Activated CD8-positive, alpha-beta T cell treated with anti-CD3 and anti-CD28 coated beads for 36 hours (primary cell): ENCODE data around the gene IPP. TPM values are rescaled to one million over a fixed set of nuclear protein-coding genes. Genes with fewer than 3 reads are reported as not detected.
A peak's percentile ranks its signal among the peaks of the same experiment; 100 is the strongest.

Source experiments
- ATAC-seq: fragments of 200-7000 bp; cut with Tn5 transposase; one replicate; pipeline ENCODE4 v1.10.0; 2021; ENCODE audit warnings: mild to moderate bottlenecking, moderate library complexity
- CTCF ChIA-PET: fragments of 350-600 bp; sonication (Branson Sonifier 250); formaldehyde crosslinking; loops from one replicate; lab custom pipeline; 2021; ENCODE audit warnings: antibody characterized with exemption; lab: Charles Lee
- POLR2A ChIA-PET: fragments of 350-600 bp; sonication (Branson Sonifier 250); formaldehyde crosslinking; loops from one replicate; lab custom pipeline; 2021; ENCODE audit warnings: antibody characterized with exemption; lab: Charles Lee
- DNase-seq: peaks from one replicate; pipeline ENCODE4 v3.0.0-alpha.2; 2020
- H3K27ac Mint-ChIP-seq: one replicate; pipeline ENCODE4 v1.8.0; 2021; ENCODE audit warnings: mild to moderate bottlenecking, mixed read lengths
- H3K27me3 Mint-ChIP-seq: one replicate; pipeline ENCODE4 v1.8.0; 2021; ENCODE audit warnings: mixed read lengths
- H3K36me3 Mint-ChIP-seq: one replicate; pipeline ENCODE4 v1.8.0; 2021; ENCODE audit warnings: low read depth, mixed read lengths
- H3K4me1 Mint-ChIP-seq: one replicate; pipeline ENCODE4 v1.8.0; 2021; ENCODE audit warnings: low read depth, mixed read lengths
- H3K4me3 Mint-ChIP-seq: one replicate; pipeline ENCODE4 v1.8.0; 2021; ENCODE audit warnings: mild to moderate bottlenecking, moderate library complexity, mixed read lengths
- H3K9me3 Mint-ChIP-seq: one replicate; pipeline ENCODE4 v1.8.0; 2021; ENCODE audit warnings: mixed read lengths
- CTCF ChIP-seq: fragments of 200-600 bp; IDR thresholded peaks from one replicate; pipeline ENCODE4 v1.8.0; 2022; ENCODE audit warnings: antibody characterized with exemption, mild to moderate bottlenecking
- intact Hi-C: fragments of 100-400 bp; cut with micrococcal nuclease; formaldehyde crosslinking; loops from one replicate; pipeline ENCODE4 v1.10.0; 2022
- total RNA-seq, 2 experiments: library from RNA; stranded (reverse); gene quantifications; one replicate each; pipeline ENCODE4 v1.2.3, GENCODE V29; 2021

IPP gene
- total RNA-seq, 2 experiments from 2014 or later = 14.7 to 16.7 TPM

- no peak for ATAC-seq
- no peak overlapping the region for H3K27ac Mint-ChIP-seq
These were observed 76.0 kb downstream of the IPP start for GRCh38 chr1:45674478-45674877.

GRCh38 chr1:45673956-45674355, 76.5 kb downstream of the IPP start:
- POLR2A ChIA-PET = interaction anchor here (0.6 to 3.2 kb wide), 3 partner anchors 12 to 328 kb away, joined by 3 to 12 read pairs (median 3); partner anchors contain the start of gene GPBP1L1
- CTCF ChIA-PET = interaction anchor here (1.4 kb wide), 1 partner anchor 10 kb away, joined by 3 read pairs; no protein-coding TSS in a partner anchor
- peaks cover 7% of the 10 kb centered on the region for H3K36me3 Mint-ChIP-seq
- no peaks in the 10 kb centered on the region for H3K27me3 Mint-ChIP-seq
- ATAC-seq (no peak), DNase-seq (no peak)
- peaks cover 61% of the 10 kb centered on the region for H3K4me1 Mint-ChIP-seq
- intact Hi-C loops = no loop called here
- no peaks in the 10 kb centered on the region for H3K9me3 Mint-ChIP-seq
- no peak overlapping the region for H3K27ac Mint-ChIP-seq
- H3K4me3 Mint-ChIP-seq = no peak overlapping the region
- no peak for TF ChIP-seq CTCF

More at GRCh38 chr1:45674478-45674877, 76.0 kb downstream of the IPP start:
- Mint-ChIP-seq H3K9me3 (no peaks in the 10 kb centered on the region), H3K4me3 (no peak overlapping the region), H3K4me1 (peaks cover 65% of the 10 kb centered on the region), H3K27me3 (no peaks in the 10 kb centered on the region), H3K36me3 (peaks cover 10% of the 10 kb centered on the region)
- TF ChIP-seq CTCF = no peak
- ChIA-PET POLR2A (interaction anchor here (0.6 to 3.2 kb wide), 4 partner anchors 10 to 147 kb away, joined by 3 to 12 read pairs (median 3); partner anchors contain the start of gene GPBP1L1), CTCF (interaction anchor here (1.4 kb wide), 1 partner anchor 10 kb away, joined by 3 read pairs; no protein-coding TSS in a partner anchor)
- intact Hi-C loops = no loop called here
- DNase-seq = no peak

GRCh38 chr1:45669859-45670655, 80.4 kb downstream of the IPP start:
- intact Hi-C loops = no loop called here
- ChIA-PET CTCF (no interaction called here), POLR2A (interaction anchor here (1.0 to 1.6 kb wide), 2 partner anchors 21 to 24 kb away, joined by 3 to 4 read pairs; no protein-coding TSS in a partner anchor)
- H3K36me3 Mint-ChIP-seq = peaks cover 21% of the 10 kb centered on the region
- peak overlapping the region; percentile 34 for H3K27ac Mint-ChIP-seq
- H3K9me3 Mint-ChIP-seq = no peaks in the 10 kb centered on the region
- H3K27me3 Mint-ChIP-seq = no peaks in the 10 kb centered on the region
- no peak for DNase-seq
- no peak overlapping the region for H3K4me3 Mint-ChIP-seq
- no peak for ATAC-seq
- H3K4me1 Mint-ChIP-seq = peaks cover 58% of the 10 kb centered on the region
- no peak for TF ChIP-seq CTCF

DNA sequence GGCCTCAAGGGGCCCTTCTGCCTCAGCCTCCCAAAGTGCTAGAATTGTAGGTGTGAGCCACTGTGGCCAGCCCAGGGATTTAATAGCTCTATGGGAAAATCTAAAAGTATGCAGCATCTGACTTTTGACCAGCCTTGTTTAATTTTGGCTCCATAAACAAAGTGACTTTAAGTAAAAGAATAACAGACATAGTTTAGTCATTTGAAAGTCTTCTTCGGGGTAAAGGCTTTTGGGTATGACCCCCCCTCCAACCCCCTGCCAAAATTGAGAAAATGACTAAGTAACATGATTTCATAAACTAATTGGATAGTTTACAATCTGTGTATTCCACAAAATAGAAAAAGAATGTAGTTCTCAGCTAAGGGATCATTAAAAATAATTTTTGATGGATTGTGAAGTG, 81.1 kb downstream of the IPP start:
- POLR2A ChIA-PET = interaction anchor here (0.8 to 1.8 kb wide), 7 partner anchors 9 to 83 kb away, joined by 3 to 5 read pairs (median 3); no protein-coding TSS in a partner anchor
- intact Hi-C loops = no loop called here
- Mint-ChIP-seq H3K36me3 (peaks cover 20% of the 10 kb centered on the region), H3K9me3 (no peaks in the 10 kb centered on the region), H3K4me3 (no peak overlapping the region), H3K4me1 (peaks cover 54% of the 10 kb centered on the region), H3K27me3 (no peaks in the 10 kb centered on the region), H3K27ac (no peak overlapping the region)
- TF ChIP-seq CTCF = no peak
- CTCF ChIA-PET = interaction anchor here (0.6 kb wide), 1 partner anchor 301 kb away, joined by 3 read pairs; no protein-coding TSS in a partner anchor
- DNase-seq = no peak
- no peak for ATAC-seq

DNA sequence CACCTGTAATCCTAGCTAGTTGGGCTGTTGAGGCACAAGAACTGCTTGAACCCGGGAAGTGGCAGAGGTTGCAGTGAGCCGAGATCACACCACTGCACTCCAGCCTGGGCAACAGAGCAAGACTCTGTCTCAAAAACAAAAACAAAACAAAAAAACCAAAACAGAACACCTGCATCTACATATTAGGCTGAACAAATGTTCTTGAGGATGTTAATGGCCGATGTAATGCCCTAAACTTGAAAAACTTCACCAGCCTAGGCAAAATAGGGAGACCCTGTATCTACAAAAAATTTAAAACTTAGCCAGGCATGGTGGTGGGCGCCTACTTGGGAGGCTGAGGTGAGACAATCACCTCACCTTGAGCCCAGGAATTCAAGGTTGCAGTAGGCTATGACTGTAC, 81.9 kb downstream of the IPP start:
- H3K9me3 Mint-ChIP-seq = no peaks in the 10 kb centered on the region
- TF ChIP-seq CTCF = no peak
- no peak overlapping the region for H3K4me3 Mint-ChIP-seq
- peaks cover 48% of the 10 kb centered on the region for H3K4me1 Mint-ChIP-seq
- intact Hi-C loops = no loop called here
- ATAC-seq (no peak), DNase-seq (no peak)
- no peak overlapping the region for H3K27ac Mint-ChIP-seq
- no peaks in the 10 kb centered on the region for H3K27me3 Mint-ChIP-seq
- peaks cover 20% of the 10 kb centered on the region for H3K36me3 Mint-ChIP-seq
- CTCF ChIA-PET = no interaction called here
- POLR2A ChIA-PET = interaction anchor here (0.8 to 1.8 kb wide), 6 partner anchors 8 to 83 kb away, joined by 3 to 5 read pairs (median 3); no protein-coding TSS in a partner anchor
